Neuronal stem cell (in vitro differentiated cells): Measurements from ENCODE around the gene NAA30.

ENCODE experiments used
- DNase-seq: peaks from one replicate; pipeline ENCODE4 v3.0.0-alpha.2; 2013; ENCODE audit warnings: low spot score
- H2AFZ ChIP-seq: one replicate; pipeline ENCODE4 v1.6.1; 2013; ENCODE audit warnings: mild to moderate bottlenecking, low read length, inconsistent platforms
- H2AK5ac ChIP-seq: 2 replicates; pipeline ENCODE4 v1.6.1; 2013; ENCODE audit warnings: low read depth, mild to moderate bottlenecking, inconsistent platforms, low read length, moderate library complexity, mixed read lengths
- H2BK120ac ChIP-seq: 2 replicates; pipeline ENCODE4 v1.6.1; 2013; ENCODE audit warnings: low read depth, mild to moderate bottlenecking, inconsistent platforms, low read length, moderate library complexity, mixed read lengths
- H2BK12ac ChIP-seq: one replicate; pipeline ENCODE4 v1.6.1; 2013; ENCODE audit warnings: low read length, inconsistent platforms
- H2BK15ac ChIP-seq: 2 replicates; pipeline ENCODE4 v1.6.1; 2013; ENCODE audit warnings: mild to moderate bottlenecking, low read length, inconsistent platforms, mixed read lengths
- H2BK5ac ChIP-seq: one replicate; pipeline ENCODE4 v1.6.1; 2013; ENCODE audit warnings: inconsistent platforms, mild to moderate bottlenecking, low read length, moderate library complexity
- H3K14ac ChIP-seq: one replicate; pipeline ENCODE4 v1.6.1; 2013; ENCODE audit warnings: low read length, inconsistent platforms
- H3K18ac ChIP-seq: 2 replicates; pipeline ENCODE4 v1.6.1; 2013; ENCODE audit warnings: low read length, inconsistent platforms
- H3K23ac ChIP-seq: 2 replicates; pipeline ENCODE4 v1.6.1; 2013; ENCODE audit warnings: low read depth, mild to moderate bottlenecking, mixed read lengths, low read length, inconsistent platforms; ENCODE audit not compliant: poor library complexity
- H3K27ac ChIP-seq: replicated peaks from 3 replicates; pipeline ENCODE4 v1.5.1; 2013; ENCODE audit warnings: low read length, inconsistent platforms
- H3K27me3 ChIP-seq, 3 experiments: 2 replicates each; pipeline ENCODE4 v1.6.1; 2013; ENCODE audit warnings: low read length in 3 of 3, mild to moderate bottlenecking in 2 of 3, inconsistent platforms in 1 of 3, low read depth in 1 of 3, mixed read lengths in 1 of 3, moderate library complexity in 1 of 3; ENCODE audit not compliant: control insufficient read depth in 3 of 3, insufficient read depth in 3 of 3
- H3K36me3 ChIP-seq, 2 donors: replicated peaks in 1 of 2; 2 replicates each; pipeline ENCODE4 v1.6.1; 2013; ENCODE audit warnings: low read length in 2 of 2; ENCODE audit not compliant: control insufficient read depth in 2 of 2, insufficient read depth in 2 of 2
- H3K4ac ChIP-seq: 2 replicates; pipeline ENCODE4 v1.6.1; 2013; ENCODE audit warnings: inconsistent platforms, mild to moderate bottlenecking, low read length, moderate library complexity
- H3K4me1 ChIP-seq, 2 donors: 1 replicate in 1 of 2; 2 replicates in 1 of 2; pipeline ENCODE4 v1.6.1; 2013; ENCODE audit warnings: low read length in 2 of 2, low read depth in 1 of 2; ENCODE audit not compliant: control insufficient read depth in 2 of 2, insufficient read depth in 1 of 2
- H3K4me2 ChIP-seq: one replicate; pipeline ENCODE4 v1.6.1; 2013; ENCODE audit warnings: mild to moderate bottlenecking, low read length, inconsistent platforms; ENCODE audit not compliant: insufficient read depth, poor library complexity, severe bottlenecking
- H3K4me3 ChIP-seq, 2 donors: 2 replicates each; pipeline ENCODE4 v1.5.1; 2013; ENCODE audit warnings: low read length in 2 of 2, mild to moderate bottlenecking in 2 of 2, inconsistent platforms in 1 of 2, moderate library complexity in 1 of 2
- H3K79me1 ChIP-seq: one replicate; pipeline ENCODE4 v1.6.1; 2013; ENCODE audit warnings: low read depth, mild to moderate bottlenecking, inconsistent platforms, low read length, moderate library complexity
- H3K9ac ChIP-seq: one replicate; pipeline ENCODE4 v1.6.1; 2013; ENCODE audit warnings: mild to moderate bottlenecking, low read depth, low read length, inconsistent platforms; ENCODE audit not compliant: poor library complexity
- H3K9me3 ChIP-seq, 2 donors: replicated peaks in 1 of 2; 2 replicates each; pipeline versions ENCODE3 to v1.6.1; 2013; ENCODE audit warnings: low read length in 2 of 2, mild to moderate bottlenecking in 2 of 2, inconsistent platforms in 1 of 2, low read depth in 1 of 2, mixed read lengths in 1 of 2, moderate library complexity in 1 of 2; ENCODE audit not compliant: control insufficient read depth in 2 of 2, insufficient read depth in 1 of 2
- H4K8ac ChIP-seq: one replicate; pipeline ENCODE4 v1.6.1; 2013; ENCODE audit warnings: low read depth, mild to moderate bottlenecking, inconsistent platforms, low read length, moderate library complexity
- H4K91ac ChIP-seq: one replicate; pipeline ENCODE4 v1.6.1; 2013; ENCODE audit warnings: low read length, low read depth, mild to moderate bottlenecking, inconsistent platforms; ENCODE audit not compliant: poor library complexity
- WGBS, 2 donors: extraction: QIAGEN DNeasy Blood & Tissue Kit; methylation state at CpG; one replicate each; pipeline ENCODE4 v1.1.7; 2013; ENCODE audit warnings: missing lambda C conversion rate in 2 of 2, mixed read lengths in 1 of 2; ENCODE audit not compliant: insufficient read length in 2 of 2, insufficient replicate concordance in 1 of 2; ENCODE audit errors: extremely low coverage in 2 of 2; 5-methylcytosine and 5-hydroxymethylcytosine counted together

NAA30 gene

GRCh38 chr14:57405562-57405961 lies 15.2 kb downstream of the NAA30 start:
- Histone ChIP-seq H3K23ac (no peak overlapping the region), H3K4me2 (no peak overlapping the region), H2AFZ (no peak overlapping the region), H3K9ac (no peak overlapping the region), H3K4me3 (no peak overlapping the region), H3K18ac (no peak overlapping the region), H2AK5ac (no peak overlapping the region), H2BK12ac (no peak overlapping the region), H3K27me3 (no peaks in the 10 kb centered on the region), H3K79me1 (peaks cover 2% of the 10 kb centered on the region), H2BK5ac (no peak overlapping the region), H3K14ac (no peak overlapping the region), H3K27ac (no peak overlapping the region), H2BK120ac (no peak overlapping the region), H4K91ac (no peak overlapping the region), H3K4me1 (no peaks in the 10 kb centered on the region), H2BK15ac (no peak overlapping the region), H4K8ac (no peak overlapping the region), H3K9me3 (no peaks in the 10 kb centered on the region), H3K36me3 (peaks cover 8 to 68% of the 10 kb centered on the region in 2 donors), H3K4ac (no peak overlapping the region)
- WGBS, 2 donors = no CpG with 5 or more reads among the region's 2 CpGs
- no peak for DNase-seq

GRCh38 chr14:57408037-57408436 lies 17.7 kb downstream of the NAA30 start:
- no peak overlapping the region for H3K9ac ChIP-seq
- no peaks in the 10 kb centered on the region for H3K9me3 ChIP-seq
- H3K23ac ChIP-seq = no peak overlapping the region
- H3K14ac ChIP-seq = no peak overlapping the region
- H2BK120ac ChIP-seq = no peak overlapping the region
- H3K27me3 ChIP-seq = no peaks in the 10 kb centered on the region
- H3K4me1 ChIP-seq = no peaks in the 10 kb centered on the region
- H3K4ac ChIP-seq = no peak overlapping the region
- H2AK5ac ChIP-seq = no peak overlapping the region
- peaks cover 2% of the 10 kb centered on the region for H3K79me1 ChIP-seq
- H2BK5ac ChIP-seq = no peak overlapping the region
- no peak overlapping the region for H3K27ac ChIP-seq
- H3K4me3 ChIP-seq = no peak overlapping the region
- no peak overlapping the region for H2AFZ ChIP-seq
- WGBS, 2 donors = 100% methylated on average over 1 to 2 of the region's 2 CpGs
- H3K4me2 ChIP-seq = no peak overlapping the region
- H4K91ac ChIP-seq = no peak overlapping the region
- no peak overlapping the region for H3K18ac ChIP-seq
- no peak overlapping the region for H4K8ac ChIP-seq
- H2BK12ac ChIP-seq = no peak overlapping the region
- no peak overlapping the region for H2BK15ac ChIP-seq
- DNase-seq = no peak
- H3K36me3 ChIP-seq = peaks cover 8 to 62% of the 10 kb centered on the region in 2 donors

GRCh38 chr14:57408634-57409033 lies 18.2 kb downstream of the NAA30 start:
- no peak overlapping the region for H3K4ac ChIP-seq
- H4K8ac ChIP-seq = no peak overlapping the region
- no peak overlapping the region for H2AK5ac ChIP-seq
- H2BK120ac ChIP-seq = no peak overlapping the region
- no peak overlapping the region for H2BK5ac ChIP-seq
- no peak for DNase-seq
- H2BK15ac ChIP-seq = no peak overlapping the region
- no peak overlapping the region for H2AFZ ChIP-seq
- H3K4me2 ChIP-seq = no peak overlapping the region
- H3K4me1 ChIP-seq = no peaks in the 10 kb centered on the region
- no peak overlapping the region for H3K23ac ChIP-seq
- no peak overlapping the region for H3K27ac ChIP-seq
- H3K9me3 ChIP-seq = no peaks in the 10 kb centered on the region
- WGBS, 2 donors = no CpG with 5 or more reads among the region's 1 CpG
- H2BK12ac ChIP-seq = no peak overlapping the region
- H3K79me1 ChIP-seq = peaks cover 2% of the 10 kb centered on the region
- H3K18ac ChIP-seq = no peak overlapping the region
- H4K91ac ChIP-seq = no peak overlapping the region
- no peak overlapping the region for H3K9ac ChIP-seq
- no peaks in the 10 kb centered on the region for H3K27me3 ChIP-seq
- peaks cover 8 to 56% of the 10 kb centered on the region in 2 donors for H3K36me3 ChIP-seq
- no peak overlapping the region for H3K14ac ChIP-seq
- H3K4me3 ChIP-seq = no peak overlapping the region

GRCh38 chr14:57412341-57412740 lies 22.0 kb downstream of the NAA30 start:
- Histone ChIP-seq H3K36me3 (peaks cover 3 to 38% of the 10 kb centered on the region in 2 donors), H3K4me1 (no peaks in the 10 kb centered on the region), H3K4ac (no peak overlapping the region), H3K27me3 (no peaks in the 10 kb centered on the region), H2AK5ac (no peak overlapping the region), H3K4me2 (peak overlapping the region; percentile 0), H3K4me3 (no peak overlapping the region), H3K27ac (no peak overlapping the region), H3K9me3 (no peaks in the 10 kb centered on the region), H2BK15ac (no peak overlapping the region), H2BK5ac (no peak overlapping the region), H2AFZ (no peak overlapping the region), H3K9ac (no peak overlapping the region), H3K79me1 (no peaks in the 10 kb centered on the region), H4K8ac (no peak overlapping the region), H3K14ac (no peak overlapping the region), H3K18ac (no peak overlapping the region), H4K91ac (no peak overlapping the region), H2BK120ac (no peak overlapping the region), H3K23ac (no peak overlapping the region), H2BK12ac (no peak overlapping the region)
- WGBS, 2 donors = no CpG with 5 or more reads among the region's 2 CpGs
- no peak for DNase-seq
